ENCODE results near the gene FAM193B.
A peak's percentile ranks its signal among the peaks of the same experiment; 100 is the strongest.

FAM193B gene

DNA sequence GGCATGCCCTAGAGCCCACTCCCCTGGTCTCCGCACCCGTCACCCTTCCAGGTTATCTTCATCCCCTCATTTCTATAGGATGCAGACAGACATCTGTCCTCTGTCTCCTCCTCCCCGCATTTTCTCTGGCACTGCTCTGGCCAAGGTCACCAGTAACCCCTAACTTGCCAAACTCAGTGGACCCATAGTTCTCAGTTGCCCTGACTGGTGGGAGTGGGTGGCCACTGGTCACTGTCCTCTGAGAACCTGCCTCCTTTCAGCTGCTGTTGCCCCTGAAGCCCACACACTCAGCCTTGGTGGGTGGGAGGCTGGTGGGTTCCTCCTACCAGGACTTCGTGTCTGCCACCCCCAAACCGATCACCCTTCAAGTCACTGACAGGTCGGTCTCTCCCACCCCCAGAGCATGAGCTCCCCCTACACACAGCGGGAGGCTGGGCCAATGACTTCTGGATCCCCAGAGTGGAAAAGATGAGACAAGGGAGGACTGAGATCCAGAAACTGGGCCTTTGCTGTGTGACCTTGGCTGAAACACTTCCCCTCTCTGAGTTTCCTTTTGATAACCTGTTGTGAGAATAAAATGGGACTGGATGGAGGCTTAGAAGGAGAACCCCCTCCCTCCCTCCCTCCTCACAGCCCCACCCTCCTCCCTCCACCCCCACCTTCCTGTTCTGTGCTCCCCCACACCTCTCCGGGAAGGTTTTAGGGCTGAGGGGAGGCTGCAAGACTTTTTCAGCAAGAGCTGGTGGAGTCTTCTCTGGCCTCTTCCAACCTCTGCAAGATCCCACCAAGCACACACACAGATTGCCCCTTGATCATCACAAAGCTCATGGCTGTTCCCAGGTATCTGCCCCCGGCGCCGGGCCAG, 78.6 kb downstream of the FAM193B start:
- H3K4me3 ChIP-seq (ENCODE audit: low read depth, low read length): no peak overlapping the region
- TF ChIP-seq, protein P1, sequence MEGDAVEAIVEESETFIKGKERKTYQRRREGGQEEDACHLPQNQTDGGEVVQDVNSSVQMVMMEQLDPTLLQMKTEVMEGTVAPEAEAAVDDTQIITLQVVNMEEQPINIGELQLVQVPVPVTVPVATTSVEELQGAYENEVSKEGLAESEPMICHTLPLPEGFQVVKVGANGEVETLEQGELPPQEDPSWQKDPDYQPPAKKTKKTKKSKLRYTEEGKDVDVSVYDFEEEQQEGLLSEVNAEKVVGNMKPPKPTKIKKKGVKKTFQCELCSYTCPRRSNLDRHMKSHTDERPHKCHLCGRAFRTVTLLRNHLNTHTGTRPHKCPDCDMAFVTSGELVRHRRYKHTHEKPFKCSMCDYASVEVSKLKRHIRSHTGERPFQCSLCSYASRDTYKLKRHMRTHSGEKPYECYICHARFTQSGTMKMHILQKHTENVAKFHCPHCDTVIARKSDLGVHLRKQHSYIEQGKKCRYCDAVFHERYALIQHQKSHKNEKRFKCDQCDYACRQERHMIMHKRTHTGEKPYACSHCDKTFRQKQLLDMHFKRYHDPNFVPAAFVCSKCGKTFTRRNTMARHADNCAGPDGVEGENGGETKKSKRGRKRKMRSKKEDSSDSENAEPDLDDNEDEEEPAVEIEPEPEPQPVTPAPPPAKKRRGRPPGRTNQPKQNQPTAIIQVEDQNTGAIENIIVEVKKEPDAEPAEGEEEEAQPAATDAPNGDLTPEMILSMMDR (IDR thresholded peaks at IDR 0.05; ENCODE audit: low read depth, low read length): no peak

DNA sequence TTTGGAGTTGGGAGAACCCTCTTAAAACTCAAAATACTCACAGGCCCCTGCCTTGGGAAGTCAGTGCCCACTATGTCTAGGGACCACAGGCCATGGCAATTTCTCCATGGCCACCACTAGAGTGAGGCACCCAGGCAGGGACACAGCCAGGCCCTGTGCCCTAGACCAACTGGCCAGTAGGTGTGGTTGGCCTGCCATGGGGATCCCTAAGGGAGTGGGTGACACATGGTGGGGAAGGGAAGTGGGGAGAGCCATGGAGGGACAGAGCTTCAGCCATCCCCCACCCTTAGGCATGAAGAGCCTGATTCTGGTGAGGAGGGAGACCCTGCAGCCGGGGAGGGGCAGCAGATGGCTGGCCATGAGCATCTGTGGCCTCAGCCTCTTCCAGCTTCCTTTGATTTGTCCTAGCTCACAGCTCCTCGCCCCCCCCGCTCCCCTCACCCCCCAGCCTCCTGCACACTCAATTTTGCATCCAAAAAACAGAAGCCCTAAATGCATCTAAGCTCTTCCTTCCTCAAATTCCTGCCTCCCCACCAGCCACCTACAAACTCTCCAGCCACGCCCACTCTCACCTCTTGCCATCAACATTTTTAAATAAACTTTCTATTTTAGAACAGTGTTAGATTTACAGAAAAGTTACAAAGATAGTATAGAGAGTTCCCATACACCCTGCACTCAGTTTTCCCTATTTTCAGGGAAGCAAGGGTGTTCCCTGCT, 79.4 kb downstream of the FAM193B start:
- TF ChIP-seq, protein P1 (IDR thresholded peaks at IDR 0.05; ENCODE audit: low read depth, low read length): no peak
- H3K4me3 ChIP-seq (ENCODE audit: low read depth, low read length): no peak overlapping the region

DNA sequence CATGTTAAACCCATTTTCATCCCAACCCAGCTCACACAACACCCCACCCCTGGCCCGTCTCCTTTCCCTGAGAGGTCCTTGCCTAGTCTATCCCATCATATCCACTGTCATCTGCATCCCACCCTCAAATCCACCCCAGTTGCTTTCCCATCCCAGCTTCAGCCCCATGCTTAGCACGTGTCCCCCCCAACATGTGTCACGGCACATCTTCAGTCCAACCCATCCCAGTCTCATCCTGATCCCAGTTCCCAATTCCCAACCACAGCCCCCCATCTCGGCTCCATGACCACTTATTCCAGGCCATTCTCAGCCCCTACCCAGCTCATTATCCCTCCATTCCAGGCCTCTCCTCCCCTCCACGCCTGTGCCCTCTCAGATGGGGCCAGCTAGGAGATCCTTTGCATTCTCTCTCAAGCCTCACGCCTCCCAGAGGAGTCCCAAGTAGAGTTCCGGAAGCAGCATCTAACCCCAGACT, 80.3 kb downstream of the FAM193B start:
- no peak overlapping the region for H3K4me3 ChIP-seq (ENCODE audit: low read depth, low read length)
- TF ChIP-seq, protein P1 (IDR thresholded peaks at IDR 0.05; ENCODE audit: low read depth, low read length): no peak

DNA sequence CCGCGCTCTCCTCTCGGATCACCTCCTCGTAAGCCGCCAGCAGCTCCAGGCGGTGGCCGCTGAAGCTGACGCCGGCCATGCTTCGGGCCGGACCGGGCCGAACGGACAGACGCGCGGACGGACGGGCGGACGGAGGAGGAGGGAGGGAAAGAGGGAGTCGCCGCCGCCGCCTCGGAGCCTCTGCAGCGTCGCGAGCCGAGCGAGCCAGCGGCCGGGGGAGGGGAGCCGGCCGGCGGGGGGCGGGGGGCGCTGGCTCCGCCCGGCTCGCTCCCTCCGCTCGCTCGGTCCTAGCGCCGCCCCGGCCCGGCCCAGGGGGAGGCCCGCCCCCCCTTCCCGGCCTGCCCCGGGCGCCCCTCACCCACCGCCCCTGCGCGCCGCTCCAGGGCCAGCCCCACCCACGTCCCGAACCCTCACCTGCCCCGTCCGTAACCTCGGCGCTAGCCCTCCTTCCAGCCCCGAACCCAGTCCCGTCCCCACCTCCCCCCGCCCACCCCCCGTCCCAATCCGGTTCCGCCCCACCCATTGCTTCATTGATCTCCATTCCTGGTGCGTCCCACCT, 80.8 kb downstream of the FAM193B start, which contains the start of gene DBN1:
Gene DBN1 (minus strand): TSS at position 192 of the 559 bp plus-strand sequence. CDS start 113 bp downstream, at position 79.
- TF ChIP-seq, protein P1 (IDR thresholded peaks at IDR 0.05; ENCODE audit: low read depth, low read length): no peak
- peak within 1 kb of the TSS; percentile 80 for H3K4me3 ChIP-seq (ENCODE audit: low read depth, low read length)

DNA sequence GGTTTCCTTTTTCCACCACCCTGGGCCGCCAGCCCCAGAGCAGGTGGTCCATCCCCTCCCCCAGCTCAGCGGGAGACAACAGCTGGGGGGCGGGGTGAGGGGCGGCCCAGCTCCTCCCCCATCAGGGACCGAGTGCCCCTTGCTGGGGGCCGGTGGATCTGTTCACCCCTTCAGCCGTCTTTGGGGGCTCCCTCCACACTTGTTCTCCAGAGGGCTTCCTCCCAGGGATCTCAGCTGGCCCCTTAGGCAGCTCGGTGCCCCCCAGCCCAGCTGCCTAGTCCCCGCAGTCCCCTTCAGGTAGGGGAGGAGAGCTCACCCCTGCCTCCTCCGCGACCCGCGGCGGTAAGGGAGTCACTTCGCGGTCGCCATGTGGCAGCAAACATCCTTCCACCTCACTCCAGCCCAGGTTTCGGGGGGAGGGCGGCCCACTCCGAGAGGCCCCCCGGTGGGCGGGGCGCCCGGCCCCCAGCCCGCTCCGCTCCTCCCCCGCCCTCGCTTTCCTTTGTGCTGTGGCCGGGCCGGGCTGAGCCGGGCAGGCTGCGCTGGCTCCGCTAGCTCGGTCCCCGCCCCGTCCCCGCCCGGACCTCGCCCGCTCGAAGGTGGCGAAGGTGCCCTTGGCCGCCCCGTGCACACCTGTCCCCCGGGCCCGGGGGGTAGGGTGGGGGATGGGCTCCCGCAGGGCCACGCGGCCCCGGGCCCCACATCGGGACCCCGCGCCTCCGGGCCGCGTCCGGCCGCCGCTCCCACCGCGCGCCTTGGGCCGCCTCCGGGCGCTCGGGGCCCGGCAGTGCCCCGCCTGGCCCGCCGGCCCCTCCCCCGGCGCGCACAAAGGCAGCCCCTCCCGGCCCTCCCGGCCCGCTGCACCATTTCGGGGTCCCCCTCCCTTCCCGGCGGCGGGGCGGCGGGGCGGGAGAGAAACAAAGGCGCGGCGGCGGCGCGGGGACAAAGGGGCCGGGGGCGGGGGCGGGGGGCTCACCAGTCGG, 81.6 kb downstream of the FAM193B start:
- TF ChIP-seq, protein P1 (IDR thresholded peaks at IDR 0.05; ENCODE audit: low read depth, low read length): no peak
- H3K4me3 ChIP-seq (ENCODE audit: low read depth, low read length): peak overlapping the region; percentile 80

DNA sequence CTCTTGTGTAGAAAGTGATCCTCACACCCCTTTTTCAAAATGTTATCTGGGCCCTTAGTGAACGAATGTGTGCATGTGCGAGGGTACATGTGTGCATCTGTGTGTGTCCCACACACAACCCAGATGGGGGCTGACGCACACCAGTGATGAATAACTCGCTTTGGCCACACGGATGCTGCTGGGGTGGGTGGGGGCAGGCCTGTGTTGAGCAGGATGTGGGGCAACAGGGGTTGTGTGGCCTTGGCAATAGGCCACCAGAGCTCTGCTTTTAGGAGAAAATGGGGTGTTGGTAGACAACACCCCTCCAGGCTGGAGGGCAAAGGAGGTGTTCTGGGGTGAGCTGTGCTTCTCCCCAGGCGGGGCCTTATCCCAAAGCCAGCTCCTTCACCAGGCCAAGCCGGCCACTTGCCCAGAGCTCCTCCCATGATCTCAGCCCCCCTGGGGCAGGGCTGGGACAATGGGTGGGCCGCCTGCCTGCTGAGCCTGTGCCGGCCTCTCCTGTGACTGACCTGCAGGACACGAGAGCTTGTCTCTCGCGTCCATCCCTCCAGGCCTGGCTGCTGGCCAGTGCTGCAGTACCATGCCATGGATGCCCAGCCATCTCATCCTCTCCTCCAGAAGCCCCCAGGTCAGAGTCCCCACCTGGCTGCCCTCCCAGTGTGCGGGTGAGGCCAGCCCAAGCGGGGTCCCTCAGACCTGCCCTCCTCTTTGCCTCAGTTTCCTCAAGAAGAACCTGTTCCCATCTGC, 82.6 kb downstream of the FAM193B start:
- peak overlapping the region; percentile 80 for H3K4me3 ChIP-seq (ENCODE audit: low read depth, low read length)
- TF ChIP-seq, protein P1 (IDR thresholded peaks at IDR 0.05; ENCODE audit: low read depth, low read length): no peak
